Bone marrow (tissue), 2 donors: ENCODE data around the gene RAB31.

Experiments used
- DNase-seq, 2 donors: peaks; one replicate each; lab custom pipeline; 2025; lab: John Stamatoyannopoulos, UW

Gene RAB31

GRCh38 chr18:9822587-9823185 is 114.6 kb downstream of the RAB31 start:
- no peak for DNase-seq

- DNase-seq = no peak
These were observed 115.8 kb downstream of the RAB31 start for GRCh38 chr18:9823805-9824473.

- DNase-seq = no peak
These were observed 116.4 kb downstream of the RAB31 start for GRCh38 chr18:9824474-9824832.

DNA sequence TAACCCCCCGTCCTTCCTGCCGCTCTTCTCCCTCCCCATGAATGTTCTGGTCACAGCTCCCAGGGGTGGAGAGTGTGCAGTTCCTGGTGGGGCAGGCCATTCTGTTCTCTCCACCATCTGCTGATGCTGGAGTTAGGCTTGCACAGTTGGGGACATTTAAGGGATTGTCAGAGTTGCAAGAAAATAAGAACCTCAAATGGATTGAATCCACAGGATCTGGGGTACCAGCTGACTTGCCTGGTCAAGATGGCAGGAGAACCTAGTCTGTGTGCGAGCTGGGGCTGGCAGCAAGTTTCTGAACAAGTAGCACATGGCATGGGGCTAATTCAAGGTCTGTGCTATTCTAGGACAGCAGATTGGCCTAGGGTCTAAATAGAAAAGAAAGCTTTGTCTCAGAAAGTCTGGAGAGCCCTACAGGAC is 116.9 kb downstream of the RAB31 start:
- DNase-seq = no peak

GRCh38 chr18:9825571-9826073 is 117.5 kb downstream of the RAB31 start:
- DNase-seq = peak in 1 of 2 donors; percentile 90

DNA sequence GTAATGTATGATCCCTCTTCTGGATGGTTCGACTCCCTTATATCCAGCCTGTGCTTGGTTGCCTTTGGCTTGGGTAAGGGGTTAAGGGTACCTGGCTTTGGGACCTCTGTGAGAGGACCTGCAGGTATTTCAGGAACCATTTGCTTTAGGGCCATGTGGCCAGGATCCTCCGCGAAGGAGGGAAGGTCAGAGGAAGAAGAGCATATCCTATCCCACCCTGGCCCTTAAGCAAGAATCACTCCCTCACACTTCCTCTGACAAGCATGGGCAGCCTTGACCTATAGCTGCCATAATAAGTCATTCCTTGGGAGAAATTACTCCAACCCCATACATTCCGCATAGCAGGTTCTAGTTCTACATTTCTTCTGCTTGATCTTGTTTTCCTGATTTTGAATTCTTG is 118.6 kb downstream of the RAB31 start:
- no peak for DNase-seq

DNA sequence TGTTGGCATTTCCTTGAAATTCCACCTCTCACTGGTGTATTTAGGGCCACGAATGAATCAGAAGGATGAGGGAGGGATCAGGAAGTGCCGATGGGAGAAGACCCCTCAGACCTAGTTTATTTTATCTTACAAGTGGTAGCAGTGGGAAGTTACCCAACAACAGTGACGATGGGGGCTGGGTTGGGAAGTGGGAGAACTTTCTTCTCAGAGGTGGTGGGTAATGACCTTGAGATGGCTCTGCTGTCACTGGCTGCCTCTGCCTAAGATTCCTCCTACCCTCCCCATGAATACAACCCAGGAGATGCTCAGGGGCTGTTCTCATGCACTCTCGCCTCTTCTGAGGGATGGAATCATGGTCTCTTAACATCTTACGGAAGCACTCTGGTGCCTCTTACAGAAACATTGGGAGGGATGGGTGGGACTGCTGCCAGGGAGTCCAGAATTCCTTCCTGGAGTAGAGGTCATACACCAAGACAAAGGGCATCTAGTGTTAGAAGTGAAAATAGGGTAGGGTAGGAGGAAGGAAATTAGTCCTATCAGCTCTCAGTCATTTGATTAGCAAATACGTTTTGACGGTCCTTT is 119.2 kb downstream of the RAB31 start:
- no peak for DNase-seq

DNA sequence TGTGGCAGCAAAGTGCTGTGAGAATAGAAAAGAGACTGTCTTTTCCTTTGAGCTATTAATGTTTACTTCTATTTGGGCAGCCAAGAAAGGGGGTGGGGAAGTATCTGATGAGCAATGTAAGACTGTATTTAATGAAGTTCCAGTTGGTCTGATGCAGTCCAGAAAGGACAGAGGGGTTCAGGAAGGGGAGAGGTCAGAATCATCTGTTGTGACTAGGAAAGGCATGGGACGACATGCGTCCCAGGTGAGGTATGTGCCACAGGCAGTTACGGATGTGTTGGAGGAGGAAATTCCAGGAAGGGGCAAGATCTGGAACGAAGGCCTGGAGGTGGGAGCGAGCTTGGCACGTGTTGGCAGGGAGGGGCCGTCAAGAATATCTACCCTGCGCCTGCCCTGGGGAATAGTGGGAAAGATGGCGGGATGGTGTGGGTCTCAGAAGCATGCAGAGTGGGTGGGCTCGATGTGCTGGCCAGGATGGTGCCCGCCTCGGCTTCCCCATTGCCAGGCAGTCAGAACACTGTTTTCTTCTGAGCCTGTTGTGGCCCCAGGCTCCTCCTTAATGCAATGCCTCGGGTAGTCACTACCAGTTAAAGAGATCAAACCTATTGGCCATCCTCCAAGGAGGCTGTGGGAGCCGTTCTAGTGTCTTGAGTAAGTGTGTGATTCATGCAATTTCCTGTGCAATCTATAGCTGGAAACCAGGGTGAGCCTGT is 119.8 kb downstream of the RAB31 start:
- peak; percentile 27 to 94 for DNase-seq

DNA sequence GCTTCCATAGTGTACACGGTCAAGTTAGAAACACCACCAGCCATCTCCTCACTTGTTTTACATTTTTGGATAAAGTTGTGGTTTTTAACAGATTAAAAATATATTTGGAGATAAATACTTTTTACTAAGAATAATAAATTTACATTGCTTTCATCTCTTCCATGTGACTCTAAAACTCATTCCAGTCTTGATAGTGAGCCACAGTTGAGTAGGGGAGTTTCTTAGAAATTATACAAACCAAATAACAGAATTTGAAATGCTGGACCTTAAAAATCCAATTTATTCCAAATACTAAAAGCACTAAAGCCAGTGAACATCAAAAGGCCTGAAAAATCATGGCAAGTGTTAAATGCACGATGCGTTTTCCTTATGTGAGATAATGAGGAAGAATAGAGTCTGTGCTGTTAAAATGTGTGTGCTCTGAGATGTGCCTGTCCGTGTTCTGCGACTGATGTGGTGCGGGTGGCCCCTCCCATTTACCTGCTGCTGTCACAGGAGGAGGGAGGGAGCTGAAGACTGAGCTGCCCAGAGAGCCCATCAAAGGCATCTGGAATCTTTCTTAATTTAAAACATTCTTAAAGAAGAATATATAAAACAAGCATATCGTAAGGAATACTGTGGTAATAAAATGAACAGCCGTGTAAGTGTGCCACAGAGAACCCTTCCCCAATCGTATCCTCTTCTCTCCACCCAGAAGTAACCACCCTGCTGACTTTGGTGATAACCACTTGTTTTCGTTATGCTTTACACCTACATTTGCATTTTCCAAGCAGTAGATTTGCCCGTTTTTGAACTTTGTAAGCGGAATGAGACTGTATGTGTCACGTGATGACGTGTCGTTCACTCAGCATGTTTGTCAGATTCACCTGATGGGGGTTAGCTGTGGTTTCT is 120.7 kb downstream of the RAB31 start:
- no peak for DNase-seq

DNA sequence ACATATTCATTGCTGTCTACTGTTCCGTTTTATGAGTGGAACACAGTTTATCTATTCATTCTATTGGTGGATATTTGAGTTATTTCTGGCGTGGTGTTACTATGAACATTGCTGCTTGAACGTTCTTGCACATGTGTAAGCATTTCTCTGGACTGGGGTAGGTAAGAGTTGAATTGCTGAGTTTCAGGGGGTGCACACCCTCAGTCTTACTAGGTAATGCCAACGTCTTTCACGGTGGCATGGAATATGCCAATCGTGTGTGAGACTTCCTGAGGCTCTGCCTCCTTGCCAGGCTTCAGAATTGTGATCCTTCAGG is 121.3 kb downstream of the RAB31 start:
- DNase-seq = no peak

GRCh38 chr18:9831036-9831722 is 123.1 kb downstream of the RAB31 start:
- DNase-seq = no peak

- no peak for DNase-seq
These were observed 123.7 kb downstream of the RAB31 start for GRCh38 chr18:9831723-9832199.

- no peak for DNase-seq
These were observed 124.8 kb downstream of the RAB31 start for GRCh38 chr18:9832871-9833270.

DNA sequence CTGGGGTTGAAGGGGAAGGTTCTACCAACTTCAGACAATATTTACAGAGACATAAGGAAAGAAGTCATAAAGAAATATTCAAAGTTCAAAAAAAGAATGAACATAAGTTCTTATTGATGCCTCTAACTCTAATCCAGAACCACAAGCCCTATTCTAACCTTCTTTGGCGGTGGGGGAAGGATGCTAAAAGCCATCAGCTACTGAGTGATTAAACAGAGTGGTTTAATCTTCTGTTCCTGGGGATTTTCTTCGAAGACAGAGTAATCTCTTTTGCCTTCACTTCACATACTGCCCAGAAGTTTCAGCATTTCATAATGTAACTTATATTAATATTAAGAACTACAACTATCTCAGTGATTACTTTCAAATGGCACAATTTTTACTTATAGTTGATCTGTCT is 126.5 kb downstream of the RAB31 start:
- DNase-seq = no peak

DNA sequence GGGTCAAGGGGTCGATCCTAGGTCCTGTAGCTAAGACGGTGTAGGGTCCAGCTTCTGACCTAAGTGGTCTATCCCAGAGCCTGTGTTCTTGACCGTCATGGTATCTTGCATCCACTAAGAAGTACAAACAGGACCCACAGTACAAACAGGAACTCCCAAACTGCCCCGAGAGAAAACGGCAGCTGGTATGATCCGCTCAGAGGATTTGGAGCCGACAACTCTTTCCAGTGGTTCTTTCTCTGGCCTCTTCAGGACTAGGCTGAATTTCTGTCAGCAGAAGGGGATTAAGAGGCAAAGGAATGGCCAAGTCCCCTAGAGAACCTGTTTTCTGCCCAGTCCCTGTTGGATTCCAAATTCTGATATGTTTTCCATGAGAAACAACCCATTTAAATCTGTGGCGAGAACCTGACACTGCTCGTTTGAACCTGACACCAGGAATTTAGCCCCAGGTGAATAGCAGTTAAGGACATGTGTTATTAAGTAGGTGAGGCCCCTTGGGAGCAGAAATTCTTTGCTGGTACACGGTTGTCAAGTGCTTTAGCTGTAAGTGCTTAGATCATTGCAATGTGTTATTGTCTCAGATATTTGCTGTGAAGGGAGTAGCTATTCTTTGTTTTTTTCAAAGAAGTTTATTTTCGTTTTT is 127.1 kb downstream of the RAB31 start:
- DNase-seq = no peak

- no peak for DNase-seq
These were observed 127.7 kb downstream of the RAB31 start for GRCh38 chr18:9835825-9836224.

- DNase-seq = no peak
These were observed 130.2 kb downstream of the RAB31 start for GRCh38 chr18:9838144-9838877.

DNA sequence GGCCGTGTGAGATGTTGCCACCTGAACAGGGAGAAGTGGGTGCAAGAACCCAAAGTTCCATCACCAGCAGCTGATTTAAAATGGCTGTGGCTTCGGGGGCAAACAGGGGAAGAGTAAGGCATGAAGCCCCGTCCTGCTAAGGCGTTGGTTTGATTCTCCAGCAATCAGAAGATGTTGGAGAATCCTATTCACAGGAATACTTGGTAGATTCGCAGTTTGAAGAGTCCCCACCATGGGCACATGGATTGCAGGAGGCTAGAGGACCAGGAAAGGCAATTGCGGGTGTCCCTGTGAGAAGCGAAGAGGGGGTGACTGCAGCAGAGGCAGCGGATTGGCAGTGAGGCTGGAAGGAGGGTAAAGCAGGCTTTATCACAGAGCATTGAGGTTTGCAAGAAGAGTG is 131.1 kb downstream of the RAB31 start:
- DNase-seq = no peak

GRCh38 chr18:9839853-9840252 is 131.8 kb downstream of the RAB31 start:
- DNase-seq = no peak

- no peak for DNase-seq
These were observed 133.7 kb downstream of the RAB31 start for GRCh38 chr18:9841752-9842151.
